ENCODE measurements around the gene WRAP73.

WRAP73 gene

GRCh38 chr1:3599816-3600215 lies 50.1 kb downstream of the WRAP73 start:
- no peak overlapping the region for H3K27ac Mint-ChIP-seq
- no peak overlapping the region for H3K4me3 Mint-ChIP-seq
- no peaks in the 10 kb centered on the region for H3K27me3 Mint-ChIP-seq (ENCODE audit: low read depth, poor library complexity)
- H3K9me3 Mint-ChIP-seq = no peaks in the 10 kb centered on the region
- no peak for TF ChIP-seq CTCF (IDR thresholded peaks at IDR 0.05)
- DNase-seq = no peak
- peaks cover 33% of the 10 kb centered on the region for H3K4me1 Mint-ChIP-seq
- no peaks in the 10 kb centered on the region for H3K36me3 Mint-ChIP-seq (ENCODE audit: low read depth)

- Mint-ChIP-seq H3K27me3 (ENCODE audit: low read depth, poor library complexity) (no peaks in the 10 kb centered on the region), H3K27ac (no peak overlapping the region), H3K4me3 (no peak overlapping the region), H3K4me1 (peaks cover 33% of the 10 kb centered on the region), H3K9me3 (no peaks in the 10 kb centered on the region), H3K36me3 (ENCODE audit: low read depth) (no peaks in the 10 kb centered on the region)
- no peak for TF ChIP-seq CTCF (IDR thresholded peaks at IDR 0.05)
- DNase-seq = no peak
These were observed 50.6 kb downstream of the WRAP73 start for GRCh38 chr1:3599286-3599811.

GRCh38 chr1:3598522-3599285 lies 51.2 kb downstream of the WRAP73 start:
- Mint-ChIP-seq H3K4me3 (no peak overlapping the region), H3K36me3 (ENCODE audit: low read depth) (no peaks in the 10 kb centered on the region), H3K4me1 (peaks cover 36% of the 10 kb centered on the region), H3K27ac (no peak overlapping the region), H3K27me3 (ENCODE audit: low read depth, poor library complexity) (no peaks in the 10 kb centered on the region), H3K9me3 (no peaks in the 10 kb centered on the region)
- peak; percentile 61 for DNase-seq
- TF ChIP-seq CTCF (IDR thresholded peaks at IDR 0.05) = no peak

GRCh38 chr1:3598051-3598491 lies 51.8 kb downstream of the WRAP73 start:
- peaks cover 39% of the 10 kb centered on the region for H3K4me1 Mint-ChIP-seq
- DNase-seq = peak; percentile 55
- no peaks in the 10 kb centered on the region for H3K27me3 Mint-ChIP-seq (ENCODE audit: low read depth, poor library complexity)
- peak overlapping the region; percentile 57 for H3K27ac Mint-ChIP-seq
- H3K9me3 Mint-ChIP-seq = no peaks in the 10 kb centered on the region
- no peak for TF ChIP-seq CTCF (IDR thresholded peaks at IDR 0.05)
- H3K4me3 Mint-ChIP-seq = peak overlapping the region; percentile 57
- no peaks in the 10 kb centered on the region for H3K36me3 Mint-ChIP-seq (ENCODE audit: low read depth)

GRCh38 chr1:3597599-3597964 lies 52.3 kb downstream of the WRAP73 start:
- peak overlapping the region; percentile 91 for H3K27ac Mint-ChIP-seq
- peak overlapping the region; percentile 57 for H3K4me3 Mint-ChIP-seq

More at GRCh38 chr1:3597599-3597964, 52.3 kb downstream of the WRAP73 start:
- no peak for DNase-seq
- no peaks in the 10 kb centered on the region for H3K9me3 Mint-ChIP-seq
- peaks cover 39% of the 10 kb centered on the region for H3K4me1 Mint-ChIP-seq
- no peak for TF ChIP-seq CTCF (IDR thresholded peaks at IDR 0.05)
- no peaks in the 10 kb centered on the region for H3K36me3 Mint-ChIP-seq (ENCODE audit: low read depth)
- H3K27me3 Mint-ChIP-seq (ENCODE audit: low read depth, poor library complexity) = no peaks in the 10 kb centered on the region

All from nephron progenitor cell (in vitro differentiated cells).